HL-60/S4 (cell line): ENCODE results near the gene FGF10.

Experiments used
- in situ Hi-C: fragments of 300-500 bp; cut with MboI; formaldehyde crosslinking; loops from 2 replicates; pipeline ENCODE4 v1.14.3; 2022; ENCODE audit warnings: low sequenced_read_pairs

Gene FGF10

DNA sequence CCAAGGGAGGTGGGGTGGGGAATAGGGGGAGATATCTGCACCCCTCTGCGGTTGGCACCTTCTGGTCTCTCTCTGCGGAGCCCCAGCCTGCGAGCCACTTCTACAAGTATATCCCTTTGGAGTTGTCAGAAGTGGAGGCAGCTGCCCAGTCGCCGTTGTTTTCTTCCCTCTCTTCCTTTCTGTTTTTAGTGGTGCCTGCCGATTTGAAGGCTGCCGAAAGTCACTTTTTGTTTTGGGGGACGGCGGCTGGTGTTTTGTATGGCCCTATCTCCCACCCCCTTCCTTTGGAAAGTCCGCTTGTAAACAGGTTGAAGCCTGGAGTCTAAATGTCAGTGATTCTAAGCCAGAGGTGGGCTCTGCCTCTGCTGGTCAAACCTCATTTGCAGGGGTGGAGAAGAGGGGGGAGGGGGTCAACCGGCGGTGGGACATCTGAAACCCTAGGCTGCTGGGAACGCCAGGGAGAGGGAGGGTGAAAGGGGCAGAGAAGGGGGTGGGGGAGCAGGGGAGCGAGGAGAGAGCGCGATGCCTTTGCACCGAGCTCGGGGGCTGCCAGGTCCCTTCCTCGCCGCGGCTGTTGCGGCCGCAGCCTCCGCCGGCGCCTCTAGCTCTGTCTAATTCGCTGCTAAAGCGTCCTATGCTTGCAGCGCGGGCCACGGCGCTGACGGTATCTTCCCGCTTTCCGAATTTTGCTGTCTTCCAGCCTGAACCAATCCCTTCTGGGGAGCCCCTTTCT lies at the start of gene FGF10:
Gene FGF10, minus strand, starts transcription at position 331 of the 733 bp plus-strand sequence. CDS start 738 bp downstream, outside the sequence.
- in situ Hi-C loops = no loop called here

DNA sequence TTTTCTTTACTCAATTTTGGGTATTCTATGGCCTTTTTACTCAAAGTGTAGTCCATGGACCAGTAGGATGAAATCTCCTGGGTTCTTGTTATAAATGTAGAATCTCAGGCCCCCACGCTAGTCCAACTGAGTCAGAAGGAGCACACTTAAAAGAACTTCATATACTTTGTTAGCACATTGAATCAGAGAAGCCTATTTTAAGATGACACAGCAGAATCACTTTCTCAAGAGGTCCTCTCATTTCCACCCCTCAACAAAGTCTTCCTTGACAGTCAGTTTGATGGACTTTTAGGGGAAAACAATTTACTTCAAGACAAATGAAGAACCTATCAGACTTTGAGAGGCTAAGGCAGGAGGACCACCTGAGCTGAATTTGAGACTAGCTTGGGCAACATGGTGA lies 37.7 kb upstream of the FGF10 start:
- in situ Hi-C loops = no loop called here

DNA sequence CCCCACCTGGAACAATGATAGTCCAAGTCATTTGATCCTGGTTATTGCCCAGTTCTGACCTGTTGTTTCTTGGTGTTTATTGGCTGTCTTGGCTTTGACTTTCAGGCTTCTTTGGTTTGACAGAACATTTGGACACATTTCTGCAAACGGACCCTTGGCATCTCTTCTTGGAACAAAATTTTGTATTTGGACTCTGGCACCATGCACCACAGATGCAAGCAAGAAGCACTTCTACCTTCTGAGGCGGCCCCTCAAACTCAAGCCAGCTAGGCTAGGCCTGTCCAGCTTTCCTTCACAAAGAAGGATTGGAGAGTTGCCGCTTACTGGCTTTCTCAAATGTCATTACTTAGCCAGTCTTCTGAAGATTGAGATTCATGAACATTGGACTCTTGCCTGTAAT lies 23.1 kb upstream of the FGF10 start:
- in situ Hi-C loops = no loop called here

DNA sequence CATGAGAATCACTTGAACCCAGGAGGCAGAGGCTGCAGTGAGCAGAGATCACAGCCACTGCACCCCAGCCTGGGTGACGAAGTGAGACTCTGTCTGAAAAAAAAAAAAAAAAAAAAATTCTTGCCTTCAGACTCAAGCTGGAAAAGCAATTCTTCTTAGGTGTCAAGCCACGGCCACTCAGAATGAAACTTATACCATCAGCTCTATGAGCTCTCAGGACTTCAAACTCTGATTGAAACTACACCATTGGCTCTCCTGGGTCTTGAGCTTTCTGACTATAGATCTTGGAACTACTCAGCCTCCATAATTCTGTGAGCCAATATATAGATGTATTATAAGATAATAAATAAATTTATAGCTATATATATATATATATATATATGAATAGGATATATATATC lies 12.9 kb upstream of the FGF10 start:
- in situ Hi-C loops = no loop called here

DNA sequence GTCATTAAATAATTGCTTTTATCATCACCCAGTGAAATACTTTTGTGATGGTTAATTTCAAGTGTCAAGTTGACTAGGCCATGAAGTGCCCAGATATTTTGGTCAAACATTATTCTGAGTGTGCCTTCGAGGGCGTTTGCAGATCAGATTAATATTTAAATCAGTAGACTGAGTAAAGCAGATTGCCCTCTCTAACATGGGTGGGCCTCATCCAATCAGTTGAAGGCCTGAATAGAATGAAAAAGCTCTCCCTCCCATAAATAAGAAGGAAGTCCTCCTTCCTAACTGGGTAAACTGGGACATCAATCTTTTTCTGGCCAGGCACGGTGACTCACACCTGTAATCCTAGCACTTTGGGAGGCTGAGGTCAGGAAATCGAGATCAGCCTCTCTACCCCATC lies 12.4 kb upstream of the FGF10 start:
- in situ Hi-C loops = no loop called here

DNA sequence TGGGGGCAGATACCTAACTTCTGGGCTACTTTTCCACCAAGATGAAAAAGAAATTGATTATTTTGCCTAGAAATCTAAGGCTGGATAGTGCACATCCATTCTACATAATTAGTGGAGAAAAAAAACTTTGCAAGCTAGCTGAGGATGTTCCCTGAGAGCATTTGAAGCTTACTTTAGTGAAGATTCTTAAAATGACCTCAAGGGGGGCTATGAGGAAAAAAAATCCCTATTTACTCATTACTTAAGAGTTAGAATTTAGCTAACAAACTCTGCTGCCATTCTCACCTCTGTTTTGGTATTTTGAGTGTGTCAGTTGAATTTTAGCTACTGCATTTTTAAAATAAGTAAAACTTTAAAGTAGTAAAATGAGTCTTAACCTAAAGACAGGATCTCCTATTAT lies 9.2 kb upstream of the FGF10 start:
- in situ Hi-C loops = no loop called here

DNA sequence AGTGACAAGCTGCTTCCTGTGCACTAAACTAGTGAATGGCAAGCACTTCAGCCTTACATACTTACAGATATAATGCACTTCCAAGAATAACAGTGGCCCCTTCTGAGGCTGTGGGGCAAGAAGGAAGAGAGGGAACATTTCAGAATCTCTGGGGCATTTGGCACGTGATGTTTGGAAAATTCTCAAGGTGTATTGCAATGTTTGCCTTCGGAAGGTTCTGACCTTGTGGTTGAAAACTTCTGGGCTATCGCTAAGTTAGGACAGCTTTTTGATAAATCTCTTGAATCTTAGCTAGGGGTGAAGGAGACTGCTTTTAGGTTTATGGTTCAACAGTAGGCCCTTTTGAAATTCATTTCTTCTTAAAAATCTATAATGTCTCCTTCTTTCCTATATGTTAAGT lies 7.1 kb upstream of the FGF10 start:
- in situ Hi-C loops = no loop called here

DNA sequence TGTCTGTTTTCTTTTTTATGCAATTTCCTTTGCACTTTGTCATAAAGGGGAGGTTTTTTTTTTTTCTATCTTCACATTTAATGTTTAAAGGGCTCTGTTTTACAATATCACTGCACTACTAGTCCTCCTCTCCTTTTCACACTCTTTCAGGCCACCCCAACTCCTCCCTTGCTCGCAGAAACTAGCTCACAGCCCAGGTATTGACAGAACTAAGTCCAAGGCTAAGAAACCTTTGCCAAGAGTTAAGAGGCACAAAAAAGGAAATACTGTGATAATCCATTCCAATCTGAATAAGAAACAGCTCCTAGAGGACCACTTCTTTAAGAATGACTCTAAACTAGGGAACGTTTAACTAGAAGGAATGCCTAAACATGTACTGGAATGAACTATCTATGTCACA lies 1.1 kb upstream of the FGF10 start:
- in situ Hi-C loops = no loop called here

DNA sequence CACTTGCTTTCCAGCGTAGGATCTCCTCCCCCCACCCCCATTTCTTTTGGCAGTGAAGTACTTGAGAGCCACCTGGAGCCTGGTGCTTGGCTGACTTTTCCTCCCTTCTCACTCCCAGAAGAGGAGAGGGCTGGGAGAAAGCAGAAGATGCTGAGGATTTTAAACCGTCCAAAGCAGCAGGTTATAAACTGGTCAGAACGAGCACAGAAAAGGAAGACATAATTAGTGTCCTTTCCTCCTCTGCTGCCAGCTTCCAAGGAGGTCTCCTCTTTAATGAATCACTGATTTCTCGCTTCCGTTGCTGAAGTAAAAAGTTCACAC lies 563 bp upstream of the FGF10 start:
- in situ Hi-C loops = no loop called here

DNA sequence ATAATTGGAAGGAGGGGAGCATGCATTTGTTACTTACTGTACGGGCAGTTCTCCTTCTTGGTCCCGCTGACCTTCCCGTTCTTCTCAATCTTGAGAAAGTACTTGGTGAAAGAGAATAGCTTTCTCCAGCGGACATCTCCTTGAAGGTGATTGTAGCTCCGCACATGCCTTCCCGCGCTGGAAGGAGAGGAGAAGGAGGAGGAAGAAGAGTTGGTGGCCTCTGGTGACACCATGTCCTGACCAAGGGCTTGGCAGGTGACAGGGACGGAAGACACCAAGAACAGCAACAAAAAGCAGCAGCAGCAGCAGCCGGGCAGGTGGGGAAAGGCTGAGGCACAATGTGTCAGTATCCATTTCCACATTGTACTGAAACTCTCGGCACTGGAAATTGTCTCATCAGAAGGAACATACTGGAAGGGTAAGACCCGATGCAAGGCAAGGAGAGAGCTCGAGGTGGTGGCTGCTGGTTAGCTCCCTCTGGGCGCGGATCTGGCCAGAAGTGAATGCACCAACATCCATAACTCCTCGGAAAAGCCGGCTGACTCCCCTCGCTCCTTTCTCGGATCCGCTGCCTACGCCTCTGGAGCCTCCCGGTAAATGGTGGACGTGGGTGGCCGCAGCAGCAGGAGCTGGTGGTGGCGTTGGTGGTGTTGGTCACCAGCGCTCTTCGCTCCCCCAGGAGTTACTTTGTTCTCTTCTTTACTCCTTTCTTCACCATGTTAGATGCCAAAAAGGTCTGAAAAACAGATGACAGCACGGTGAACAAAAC lies 715 bp downstream of the FGF10 start:
- in situ Hi-C loops = no loop called here

DNA sequence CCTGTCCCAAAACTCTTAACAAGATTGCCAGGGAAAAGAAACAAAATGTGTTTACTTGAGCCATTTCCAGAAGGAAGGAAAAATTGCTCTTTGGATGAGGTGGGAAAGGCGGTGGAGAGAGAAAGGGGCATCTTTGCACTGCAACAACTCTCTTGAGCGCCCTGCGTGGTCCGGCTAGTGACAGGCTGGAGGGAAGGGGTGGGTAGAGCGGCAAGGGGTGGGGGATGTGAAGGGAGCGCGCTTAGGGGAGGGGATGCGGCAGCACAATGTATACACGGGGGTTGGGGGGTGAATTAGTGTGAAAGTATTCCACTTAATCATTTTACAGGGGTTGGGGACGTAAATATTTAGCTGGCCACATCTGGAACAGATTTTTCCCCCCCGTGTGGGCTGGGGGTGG lies 1.3 kb downstream of the FGF10 start:
- in situ Hi-C loops = no loop called here

DNA sequence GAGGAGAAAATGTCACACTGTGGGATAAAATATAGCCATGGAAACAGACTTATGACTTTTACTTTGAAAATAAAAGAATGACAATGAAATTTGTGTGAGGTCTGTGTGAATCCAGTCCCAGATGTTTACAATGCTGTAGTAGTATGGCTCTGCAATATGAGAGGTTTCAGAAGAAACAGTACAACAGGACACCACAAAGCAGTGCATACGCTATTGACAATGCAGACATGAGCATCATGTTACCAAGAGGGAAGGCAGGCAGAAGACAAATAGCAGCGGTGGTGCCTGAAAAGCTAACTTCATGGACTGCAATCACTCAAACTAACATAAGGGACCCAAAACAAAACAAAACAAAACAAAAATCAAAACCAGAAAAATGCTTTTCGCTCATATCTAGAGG lies 1.8 kb downstream of the FGF10 start:
- in situ Hi-C loops = no loop called here

DNA sequence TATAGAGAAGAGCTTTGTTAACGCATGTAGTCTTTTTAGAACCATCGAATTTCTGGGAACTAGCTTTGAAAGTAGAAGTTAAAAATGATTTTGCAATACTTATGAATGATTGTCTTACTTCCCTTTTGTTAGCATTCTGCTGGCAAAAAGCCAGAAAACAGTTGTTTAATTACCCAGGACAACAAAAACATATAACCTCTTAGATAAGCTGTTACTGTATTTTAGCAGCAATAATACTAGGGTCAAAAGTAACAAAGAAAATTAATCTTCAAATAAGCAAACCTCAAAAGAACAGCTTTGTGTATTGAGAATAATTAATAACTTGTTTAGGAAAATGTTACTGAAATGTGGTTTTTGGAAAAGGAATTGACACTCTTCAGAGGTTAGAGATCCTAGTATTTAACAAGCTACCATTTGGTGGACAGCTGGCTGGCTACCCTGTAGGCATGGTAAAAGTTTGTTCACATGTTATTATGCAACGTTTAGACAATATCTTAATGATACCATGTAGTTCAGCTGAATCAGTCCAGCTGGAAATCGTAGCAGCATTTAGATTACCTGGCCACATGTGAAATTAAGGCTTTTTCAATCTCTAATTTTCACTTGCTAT lies 3.8 kb downstream of the FGF10 start:
- in situ Hi-C loops = no loop called here

DNA sequence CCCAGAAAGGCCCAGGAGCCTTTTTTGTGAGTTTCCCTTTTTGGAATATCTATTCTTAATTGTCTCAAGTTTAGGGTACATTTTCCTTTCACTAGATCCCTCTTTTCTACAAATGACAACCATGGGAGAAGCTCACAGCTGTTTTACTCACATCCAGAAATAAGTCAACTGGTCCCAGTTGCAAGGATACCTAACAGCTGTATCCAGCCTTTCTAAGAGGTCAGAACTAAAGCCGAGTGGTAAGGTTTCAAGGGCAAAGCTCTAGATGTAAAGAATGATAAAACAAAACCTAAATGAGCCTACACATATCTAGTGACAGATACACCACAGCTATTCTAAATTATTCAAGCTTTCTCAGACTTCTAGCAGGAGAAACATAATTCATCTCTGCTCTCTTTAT lies 4.4 kb downstream of the FGF10 start:
- in situ Hi-C loops = no loop called here

DNA sequence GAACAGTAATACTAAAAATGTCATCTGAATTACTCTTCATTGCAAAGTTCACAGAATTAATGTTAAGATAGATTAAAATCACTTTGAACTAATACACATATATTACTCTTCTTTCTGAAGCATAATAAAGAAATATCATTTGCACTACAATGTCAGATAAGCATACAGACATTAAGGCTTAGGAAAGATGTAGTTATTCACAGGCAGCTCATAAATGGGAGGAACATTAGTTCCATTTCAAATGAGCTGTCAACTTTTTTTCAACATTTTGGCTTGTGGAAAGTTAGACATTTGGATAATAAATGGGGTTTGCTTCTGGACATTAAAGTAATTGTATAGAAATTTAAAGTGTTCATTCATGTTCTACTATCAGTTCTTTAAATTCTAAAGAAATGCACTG lies 6.3 kb downstream of the FGF10 start:
- in situ Hi-C loops = no loop called here

DNA sequence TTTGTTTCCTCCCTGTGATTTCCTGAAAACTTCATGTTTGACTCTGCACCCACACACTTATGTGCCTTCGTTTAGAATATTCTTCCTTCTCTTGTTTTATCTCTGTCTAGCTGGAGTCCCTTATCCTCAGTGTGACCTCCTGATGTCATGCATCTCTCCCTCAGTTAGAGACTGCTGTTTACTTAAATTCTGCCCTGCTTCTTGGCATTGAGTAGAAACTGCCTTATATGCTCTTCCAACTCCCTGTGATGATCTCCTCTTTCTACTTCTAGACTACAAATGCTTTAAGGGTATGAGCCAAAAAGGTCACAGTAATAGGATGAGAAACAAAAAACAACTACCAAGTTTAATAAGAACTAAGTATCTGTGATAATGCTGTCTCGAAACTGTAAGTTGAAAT lies 12.2 kb downstream of the FGF10 start:
- in situ Hi-C loops = no loop called here

DNA sequence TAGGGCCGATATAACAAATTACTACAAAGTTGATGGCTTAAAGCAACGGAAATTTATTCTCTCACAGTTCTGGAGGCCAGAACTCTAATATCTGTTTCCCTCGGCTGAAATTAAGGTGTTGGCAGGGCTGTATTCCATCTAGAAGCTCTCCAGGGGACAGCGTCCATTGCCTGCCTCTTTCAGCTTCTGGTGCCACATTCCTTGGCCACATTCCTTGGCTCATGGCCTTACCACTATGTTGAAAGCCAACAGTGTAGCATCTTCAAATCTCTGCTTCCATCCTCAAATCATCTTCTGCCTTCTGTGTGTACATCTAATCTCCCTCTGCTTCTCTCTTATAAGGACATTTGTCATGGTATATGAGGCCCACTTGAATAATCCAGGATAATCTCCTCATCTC lies 17.2 kb downstream of the FGF10 start:
- in situ Hi-C loops = no loop called here

DNA sequence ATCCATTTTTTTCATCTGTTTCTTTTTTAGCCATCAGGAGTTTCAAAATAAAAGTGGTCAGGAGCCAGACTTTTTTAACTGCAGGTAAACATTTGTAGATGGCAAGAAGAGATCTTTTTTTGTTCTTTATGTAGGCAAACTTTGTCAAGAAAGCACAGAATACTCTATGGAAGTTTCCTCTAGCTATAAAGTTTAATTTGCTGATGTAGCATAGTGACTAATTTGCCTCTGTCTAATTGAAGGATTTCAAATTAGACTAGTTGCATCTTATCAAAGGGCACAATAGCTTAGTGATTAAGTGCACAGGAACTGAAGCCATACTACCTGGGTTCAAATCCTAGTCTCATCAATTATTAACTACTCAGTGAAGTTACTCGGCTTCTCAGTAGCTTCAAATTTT lies 22.0 kb downstream of the FGF10 start:
- in situ Hi-C loops = no loop called here

DNA sequence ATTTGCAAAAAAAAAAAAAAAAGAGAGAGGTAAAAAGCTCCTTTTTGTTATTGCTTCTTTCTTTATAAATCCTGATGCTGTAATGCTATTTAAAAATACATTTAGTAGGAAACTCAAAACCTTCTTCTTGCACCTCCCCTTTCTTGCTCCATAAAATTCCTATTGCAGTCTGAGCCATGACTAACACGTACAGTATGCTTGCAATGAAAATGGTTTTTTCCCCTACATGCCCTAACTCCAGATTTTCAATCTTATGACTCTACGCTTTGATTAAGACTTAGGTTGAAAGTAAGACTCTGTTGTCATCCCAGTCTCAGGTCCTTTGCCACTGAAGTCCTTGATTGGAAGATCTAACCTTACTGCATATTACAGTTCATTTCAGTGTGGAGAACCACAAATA lies 23.9 kb downstream of the FGF10 start:
- in situ Hi-C loops = no loop called here

DNA sequence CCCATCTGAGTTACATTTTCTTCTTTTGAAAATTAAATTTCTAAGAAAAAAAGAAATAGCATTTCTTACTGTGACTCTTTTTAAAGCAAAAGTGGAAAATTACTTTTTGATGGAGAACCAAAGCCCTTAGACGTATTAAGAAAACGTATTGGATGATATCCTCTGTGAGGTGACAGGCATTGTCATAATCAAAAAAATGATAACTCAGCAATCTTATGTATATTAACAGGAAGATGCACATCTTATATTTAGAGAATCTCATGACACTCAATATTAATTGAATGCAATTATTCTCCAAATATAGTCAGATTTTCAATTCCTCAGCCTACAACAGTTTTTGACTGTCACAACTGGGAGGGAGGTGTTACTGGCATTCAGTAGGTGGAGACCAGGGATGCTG lies 25.1 kb downstream of the FGF10 start:
- in situ Hi-C loops = no loop called here

DNA sequence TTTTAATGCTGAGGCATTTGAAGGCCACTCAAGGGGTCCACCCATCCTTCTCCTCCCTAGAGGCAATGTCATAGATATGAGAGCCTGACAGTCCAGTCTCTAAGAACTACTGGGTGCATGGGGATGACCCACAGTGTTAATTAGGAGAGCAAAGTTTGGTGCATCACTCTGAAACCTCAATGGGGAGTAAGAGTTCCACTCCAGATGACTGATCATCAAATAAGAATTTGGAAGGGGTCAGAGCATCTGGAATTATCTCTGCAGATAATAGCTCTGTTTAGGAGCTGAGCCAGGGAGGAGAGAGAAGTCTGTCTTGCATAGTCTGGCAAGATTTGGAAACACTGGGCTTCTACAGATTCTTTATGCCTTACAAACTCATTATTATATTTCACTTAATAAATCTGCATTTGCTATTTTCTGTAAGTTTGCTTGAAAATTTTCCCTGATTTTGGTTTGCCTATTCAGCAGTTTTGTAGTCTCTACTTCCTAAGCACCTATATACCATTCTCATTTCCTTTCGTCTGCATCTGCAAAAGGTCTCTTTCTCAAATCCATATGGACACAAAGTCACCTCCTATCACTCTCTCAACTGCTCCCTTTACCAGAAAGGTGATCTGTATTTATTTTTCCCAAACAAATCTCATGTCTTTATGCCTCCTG lies 27.7 kb downstream of the FGF10 start:
- in situ Hi-C loops = no loop called here

DNA sequence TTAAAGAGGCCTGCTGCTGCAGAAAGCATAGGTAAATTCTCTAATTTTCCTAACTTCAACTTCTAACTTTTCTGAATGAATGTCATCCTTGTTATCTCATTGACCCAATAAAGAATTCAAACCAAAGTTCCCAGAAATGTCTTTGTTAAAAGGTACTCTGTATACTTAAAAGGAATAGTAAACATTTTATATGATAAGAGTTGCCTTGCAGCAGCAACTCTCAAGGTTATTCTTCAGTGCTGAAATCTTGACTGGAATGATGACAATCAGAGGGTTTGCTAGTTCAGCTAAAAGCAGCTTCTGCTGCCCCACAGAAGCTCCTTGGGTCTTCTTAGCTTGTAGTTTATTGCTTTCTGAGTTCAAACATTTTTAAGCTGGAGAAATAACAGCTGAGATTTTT lies 28.3 kb downstream of the FGF10 start:
- in situ Hi-C loops = no loop called here
